Peyer's patch (tissue), 4 donors: ENCODE data around the gene XPR1.

Source experiments
- CTCF ChIP-seq, 6 experiments: fragments of 450-650 bp in 4 of 6; fragments of 200-600 bp in 2 of 6; sonication (generic) in 1 of 6; IDR thresholded peaks; one replicate each; pipeline ENCODE4 v1.5.1; 2017 to 2019; ENCODE audit warnings: antibody characterized with exemption in 6 of 6, mild to moderate bottlenecking in 3 of 6, moderate library complexity in 1 of 6
- POLR2A ChIP-seq, 2 donors: fragments of 450-650 bp; IDR thresholded peaks; one replicate each; pipeline ENCODE4 v1.5.1; 2017; ENCODE audit warnings: antibody characterized with exemption in 2 of 2, mild to moderate bottlenecking in 2 of 2, moderate library complexity in 2 of 2

- TF ChIP-seq POLR2A (IDR thresholded peaks at IDR 0.05) = no peak
- TF ChIP-seq CTCF (IDR thresholded peaks at IDR 0.05) = no peak
Observed at GRCh38 chr1:180889325-180889724, 257.5 kb downstream of the XPR1 start.
